Endothelial cell of umbilical vein (primary cell): Measurements from ENCODE around the gene KAZN.

Experiments
- CTCF ChIP-seq, 2 donors: IDR thresholded peaks; 1 replicate in 1 of 2; 2 replicates in 1 of 2; pipeline ENCODE4 v1.5.1; 2011; ENCODE audit warnings: low read length in 2 of 2, mild to moderate bottlenecking in 2 of 2, moderate library complexity in 2 of 2, control low read depth in 1 of 2, inconsistent platforms in 1 of 2, low read depth in 1 of 2; ENCODE audit not compliant: insufficient read depth in 1 of 2; ENCODE audit errors: extremely low read depth in 1 of 2
- POLR2A ChIP-seq: IDR thresholded peaks from 2 replicates; pipeline ENCODE4 v1.6.1; 2012; ENCODE audit warnings: low read depth, mild to moderate bottlenecking, control low read depth, low read length
- POLR2AphosphoS5 ChIP-seq: IDR thresholded peaks from 2 replicates; pipeline ENCODE4 v1.6.1; 2012; ENCODE audit warnings: low read depth, mild to moderate bottlenecking, control low read depth, low read length, moderate library complexity; ENCODE audit not compliant: insufficient read depth
- TF ChIP-seq, protein P1 (sequence below): IDR thresholded peaks from 2 replicates; pipeline ENCODE4 v1.6.1; 2011; ENCODE audit not compliant: insufficient read depth, insufficient read length

DNA sequence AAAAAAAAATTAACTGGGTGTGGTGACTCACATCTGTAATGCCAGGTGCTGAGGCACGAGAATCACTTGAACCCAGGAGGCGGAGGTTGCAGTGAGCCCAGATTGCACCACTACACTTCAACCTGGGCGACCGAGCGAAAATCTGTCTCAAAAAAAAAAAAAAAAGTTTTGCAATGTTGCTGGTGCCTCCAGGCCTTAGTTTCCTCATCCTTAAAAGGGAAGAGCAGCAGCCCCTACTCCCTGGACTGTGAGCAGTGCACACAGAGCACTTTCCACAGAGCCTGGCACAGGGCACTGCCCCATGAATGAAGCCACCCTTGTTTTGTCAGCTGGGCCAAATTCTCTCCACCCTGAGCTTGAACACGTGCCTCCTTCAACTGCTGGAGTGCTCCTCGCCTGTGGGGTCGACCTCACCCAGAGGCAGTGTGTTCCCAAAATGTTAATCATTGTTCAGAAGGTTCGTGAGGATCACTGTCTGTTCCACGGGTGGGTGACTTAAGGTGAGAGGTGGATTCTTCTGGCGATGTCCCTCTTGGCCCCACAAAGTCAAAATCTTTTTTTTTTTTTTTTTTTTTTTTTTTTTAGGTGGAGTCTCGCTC, 402.9 kb downstream of the KAZN start:
- TF ChIP-seq CTCF (IDR thresholded peaks at IDR 0.05; ENCODE audit: extremely low read depth in 1 of 2, insufficient read depth in 1 of 2, low read depth in 1 of 2, low read length in 2 of 2): no peak
- TF ChIP-seq, protein P1, sequence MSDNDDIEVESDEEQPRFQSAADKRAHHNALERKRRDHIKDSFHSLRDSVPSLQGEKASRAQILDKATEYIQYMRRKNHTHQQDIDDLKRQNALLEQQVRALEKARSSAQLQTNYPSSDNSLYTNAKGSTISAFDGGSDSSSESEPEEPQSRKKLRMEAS: no peak
- no peak for TF ChIP-seq POLR2A
- no peak for TF ChIP-seq POLR2AphosphoS5
